ENCODE data around the gene RABL2B.

RABL2B gene

DNA sequence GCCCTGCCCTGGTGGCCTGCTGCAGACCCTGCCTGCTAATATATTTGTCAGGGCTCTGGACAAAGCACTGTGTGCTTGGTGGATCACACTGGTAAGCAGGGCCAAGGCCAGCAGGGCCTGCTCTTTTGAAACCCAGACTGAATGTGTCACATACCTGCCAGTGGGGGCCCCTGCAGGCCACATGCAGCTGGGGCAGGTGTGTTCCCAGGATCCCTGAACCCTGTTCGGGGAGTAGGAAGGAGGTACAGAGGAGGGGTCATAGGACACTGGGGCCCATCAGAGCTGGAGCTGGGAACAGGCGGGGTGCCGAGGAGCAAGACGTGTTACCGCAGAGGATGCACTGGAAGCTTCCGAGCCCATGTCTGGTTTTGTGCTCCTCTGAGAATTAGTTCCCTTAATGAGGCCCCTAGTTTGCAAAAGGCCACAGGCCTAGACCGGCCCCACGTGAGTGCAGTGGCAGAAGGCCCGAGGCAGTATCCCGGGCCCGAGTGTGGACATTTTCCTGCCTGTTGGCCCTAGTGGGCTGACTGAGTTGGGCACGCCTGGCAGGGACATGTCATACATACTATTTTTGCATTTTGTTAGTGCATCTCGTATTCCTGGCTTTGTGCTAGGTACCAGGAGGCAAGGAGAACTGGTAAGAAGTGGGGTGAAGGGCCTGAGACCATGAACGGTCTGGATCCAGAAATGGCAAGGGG lies 56.6 kb downstream of the RABL2B start:
- Histone ChIP-seq H3K9me2 (replicated peaks; ENCODE audit: insufficient read depth, low read length) (no peaks in the 10 kb centered on the region), H3F3A (ENCODE audit: insufficient read depth, low read length) (peaks cover 14% of the 10 kb centered on the region), H2AFZ (ENCODE audit: low read length) (no peak overlapping the region), H4K20me1 (ENCODE audit: insufficient read depth, low read length) (no peaks in the 10 kb centered on the region), H3K27ac (ENCODE audit: low read length) (no peak overlapping the region), H3K9me3 (replicated peaks; ENCODE audit: insufficient read depth, low read length) (no peaks in the 10 kb centered on the region), H3K9ac (ENCODE audit: low read length) (no peak overlapping the region), H3K79me2 (ENCODE audit: low read length) (no peaks in the 10 kb centered on the region), H3K4me1 (ENCODE audit: low read length) (peaks cover 24% of the 10 kb centered on the region), H3K4me3 (ENCODE audit: low read length) (no peak overlapping the region), H3K36me3 (replicated peaks; ENCODE audit: insufficient read depth, low read length) (no peaks in the 10 kb centered on the region), H3K4me2 (ENCODE audit: low read depth, low read length) (no peak overlapping the region), H3K27me3 (replicated peaks; ENCODE audit: insufficient read depth, low read length) (no peaks in the 10 kb centered on the region)
- 0 out of 2 replicates have a peak, but pooled peaks have one; percentile 11 for TF ChIP-seq CTCF (IDR thresholded peaks at IDR 0.05; ENCODE audit: low read length)
- no peak for TF ChIP-seq EZH2phosphoT487 (IDR thresholded peaks at IDR 0.05; ENCODE audit: low read length)
- DNase-seq: no peak

- TF ChIP-seq CTCF (IDR thresholded peaks at IDR 0.05; ENCODE audit: low read length): no peak
- no peak for TF ChIP-seq EZH2phosphoT487 (IDR thresholded peaks at IDR 0.05; ENCODE audit: low read length)
- no peak for TF ChIP-seq EZH2 (optimal IDR thresholded peaks at IDR 0.05; ENCODE audit: low read depth, low read length)
- Histone ChIP-seq H3K79me2 (ENCODE audit: low read length) (no peaks in the 10 kb centered on the region), H3K9ac (ENCODE audit: low read length) (no peak overlapping the region)
Measured at GRCh38 chr22:50725597-50725996, 57.8 kb downstream of the RABL2B start.

DNA sequence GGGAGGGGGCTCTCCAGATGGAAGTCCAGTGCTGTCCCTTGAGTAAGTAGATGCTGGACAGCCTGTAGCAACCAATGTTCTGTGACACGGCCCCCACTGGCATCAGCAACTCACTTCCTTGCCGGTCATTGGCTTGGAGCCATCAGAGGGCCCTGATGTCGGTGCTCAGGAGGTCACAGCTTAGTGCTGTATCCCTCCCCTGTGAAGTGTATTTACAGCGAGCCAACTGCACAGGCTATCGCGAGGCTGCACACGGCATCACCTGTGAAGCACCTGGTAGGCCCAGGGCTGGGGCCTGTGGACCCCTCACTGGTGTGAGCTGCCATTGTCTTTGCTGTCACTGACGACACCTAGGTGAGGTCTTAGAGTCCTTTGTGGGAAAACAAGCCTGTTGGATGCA lies 58.8 kb downstream of the RABL2B start:
- no peaks in the 10 kb centered on the region for H3K79me2 ChIP-seq (ENCODE audit: low read length)
- no peak overlapping the region for H3K9ac ChIP-seq (ENCODE audit: low read length)
- H3K36me3 ChIP-seq (replicated peaks; ENCODE audit: insufficient read depth, low read length): no peaks in the 10 kb centered on the region
- H3K27ac ChIP-seq (ENCODE audit: low read length): no peak overlapping the region
- no peaks in the 10 kb centered on the region for H4K20me1 ChIP-seq (ENCODE audit: insufficient read depth, low read length)
- no peak overlapping the region for H3K4me3 ChIP-seq (ENCODE audit: low read length)
- H3K4me1 ChIP-seq (ENCODE audit: low read length): peaks cover 12% of the 10 kb centered on the region
- H2AFZ ChIP-seq (ENCODE audit: low read length): no peak overlapping the region
- H3K9me2 ChIP-seq (replicated peaks; ENCODE audit: insufficient read depth, low read length): no peaks in the 10 kb centered on the region
- H3K4me2 ChIP-seq (ENCODE audit: low read depth, low read length): no peak overlapping the region
- no peaks in the 10 kb centered on the region for H3K27me3 ChIP-seq (replicated peaks; ENCODE audit: insufficient read depth, low read length)
- no peak for DNase-seq
- TF ChIP-seq EZH2phosphoT487 (IDR thresholded peaks at IDR 0.05; ENCODE audit: low read length): no peak
- TF ChIP-seq CTCF (IDR thresholded peaks at IDR 0.05; ENCODE audit: low read length): no peak
- no peak for TF ChIP-seq EZH2 (optimal IDR thresholded peaks at IDR 0.05; ENCODE audit: low read depth, low read length)
- H3F3A ChIP-seq (ENCODE audit: insufficient read depth, low read length): peaks cover 6% of the 10 kb centered on the region
- no peaks in the 10 kb centered on the region for H3K9me3 ChIP-seq (replicated peaks; ENCODE audit: insufficient read depth, low read length)

More at GRCh38 chr22:50725597-50725996, 57.8 kb downstream of the RABL2B start:
- Histone ChIP-seq H3K9me3 (replicated peaks; ENCODE audit: insufficient read depth, low read length) (no peaks in the 10 kb centered on the region), H4K20me1 (ENCODE audit: insufficient read depth, low read length) (no peaks in the 10 kb centered on the region), H2AFZ (ENCODE audit: low read length) (no peak overlapping the region), H3K4me1 (ENCODE audit: low read length) (peaks cover 22% of the 10 kb centered on the region), H3K27me3 (replicated peaks; ENCODE audit: insufficient read depth, low read length) (no peaks in the 10 kb centered on the region), H3K4me2 (ENCODE audit: low read depth, low read length) (no peak overlapping the region), H3K36me3 (replicated peaks; ENCODE audit: insufficient read depth, low read length) (no peaks in the 10 kb centered on the region), H3K4me3 (ENCODE audit: low read length) (no peak overlapping the region), H3K9me2 (replicated peaks; ENCODE audit: insufficient read depth, low read length) (no peaks in the 10 kb centered on the region), H3F3A (ENCODE audit: insufficient read depth, low read length) (peaks cover 14% of the 10 kb centered on the region), H3K27ac (ENCODE audit: low read length) (no peak overlapping the region)
- DNase-seq: no peak
